DMS 273 (cell line): ENCODE data around the gene DPP7.
"Not testable (repeated sequence)": the region's sequence is repeated elsewhere in the genome, so short reads cannot be mapped to it uniquely, and the experiment has no call there.

ENCODE experiments used
- DNase-seq: peaks from one replicate; lab custom pipeline; 2025; ENCODE audit not compliant: unreplicated experiment; lab: John Stamatoyannopoulos, UW

Gene DPP7

GRCh38 chr9:137130176-137130755 lies 15.7 kb upstream of the DPP7 start:
- no peak for DNase-seq

- peak; percentile 96 for DNase-seq
Measured at GRCh38 chr9:137129456-137130175, 15.1 kb upstream of the DPP7 start.

GRCh38 chr9:137128862-137129455 lies 14.4 kb upstream of the DPP7 start:
- DNase-seq: peak; percentile 50

GRCh38 chr9:137128158-137128861 lies 13.8 kb upstream of the DPP7 start:
- DNase-seq: no peak

- no peak for DNase-seq
Measured at GRCh38 chr9:137127301-137128157, 13.0 kb upstream of the DPP7 start.

- no peak for DNase-seq
Measured at GRCh38 chr9:137126786-137127185, 12.3 kb upstream of the DPP7 start.

- DNase-seq: not testable (repeated sequence)
Measured at GRCh38 chr9:137123952-137124462, 9.5 kb upstream of the DPP7 start.

GRCh38 chr9:137123468-137123837 lies 8.9 kb upstream of the DPP7 start:
- DNase-seq: no peak

- DNase-seq: not testable (repeated sequence)
Measured at GRCh38 chr9:137122796-137123467, 8.4 kb upstream of the DPP7 start.

GRCh38 chr9:137121927-137122795 lies 7.6 kb upstream of the DPP7 start:
- not testable (repeated sequence) for DNase-seq

- not testable (repeated sequence) for DNase-seq
Measured at GRCh38 chr9:137118092-137118603, 3.6 kb upstream of the DPP7 start.

- DNase-seq: no peak
Measured at GRCh38 chr9:137117269-137117731, 2.8 kb upstream of the DPP7 start.

GRCh38 chr9:137116728-137117127 lies 2.2 kb upstream of the DPP7 start:
- DNase-seq: no peak

- no peak for DNase-seq
Measured at GRCh38 chr9:137116027-137116507, 1.5 kb upstream of the DPP7 start.

GRCh38 chr9:137115394-137116026 lies 977 bp upstream of the DPP7 start:
- no peak for DNase-seq

GRCh38 chr9:137114220-137114612 lies 317 bp downstream of the DPP7 start:
- no peak for DNase-seq

GRCh38 chr9:137113385-137114159 lies 961 bp downstream of the DPP7 start:
- DNase-seq: no peak
